Esophagus squamous epithelium (tissue), 5 donors: ENCODE results near the gene ZNF407. TPM values are rescaled to one million over a fixed set of nuclear protein-coding genes. Genes with fewer than 3 reads are reported as not detected.

Experiments
- DNase-seq: peaks from one replicate; lab custom pipeline; 2025; lab: John Stamatoyannopoulos, UW
- H3K27ac ChIP-seq, 4 donors: fragments of 200-600 bp; sonication (generic); one replicate each; pipeline ENCODE4 v1.5.1; 2016 to 2019; ENCODE audit warnings: mild to moderate bottlenecking in 1 of 4
- H3K27me3 ChIP-seq, 4 donors: fragments of 200-600 bp; sonication (generic); 1 replicate in 3 of 4; 2 replicates in 1 of 4; pipeline versions ENCODE4 v1.5.1 to v1.6.0; 2017 to 2021; ENCODE audit warnings: antibody characterized with exemption in 1 of 4
- H3K36me3 ChIP-seq, 3 donors: fragments of 200-600 bp; sonication (generic); one replicate each; pipeline ENCODE4 v1.5.1; 2016 to 2019
- H3K4me1 ChIP-seq, 3 donors: fragments of 200-600 bp; sonication (generic); one replicate each; pipeline ENCODE4 v1.5.1; 2017 to 2019
- H3K4me3 ChIP-seq, 4 donors: fragments of 200-600 bp; sonication (generic); 1 replicate in 3 of 4; 2 replicates in 1 of 4; pipeline ENCODE4 v1.5.1; 2016 to 2019; ENCODE audit warnings: mild to moderate bottlenecking in 2 of 4, moderate library complexity in 1 of 4
- H3K9me3 ChIP-seq, 3 donors: fragments of 200-600 bp; sonication (generic); one replicate each; pipeline ENCODE4 v1.5.1; 2016 to 2019
- POLR2A ChIP-seq, 4 donors: fragments of 450-650 bp; IDR thresholded peaks; one replicate each; pipeline ENCODE4 v1.6.1; 2017; ENCODE audit warnings: antibody characterized with exemption in 4 of 4, mild to moderate bottlenecking in 4 of 4, moderate library complexity in 3 of 4
- WGBS, 2 donors: methylation state at CpG; one replicate each; pipeline ENCODE4 v1.1.5; 2018; 5-methylcytosine and 5-hydroxymethylcytosine counted together
- intact Hi-C: fragments of 100-400 bp; cut with DNase I; formaldehyde crosslinking; loops from one replicate; pipeline ENCODE4 v1.15.0; 2022
- total RNA-seq, 4 donors: library from RNA; depleted of rRNA; stranded (reverse); fragments of >200 nt; gene quantifications; one replicate each; pipeline ENCODE4 v1.1.0, GENCODE V29; 2016
- TF ChIP-seq, protein P1 (sequence below), 6 experiments: fragments of 450-650 bp in 4 of 6; fragments of 200-600 bp in 2 of 6; sonication (generic) in 2 of 6; IDR thresholded peaks; one replicate each; pipeline ENCODE4 v1.5.1; 2016 to 2019; ENCODE audit warnings: antibody characterized with exemption in 6 of 6, mild to moderate bottlenecking in 4 of 6, moderate library complexity in 4 of 6
- donor health status: DM: yes; HTN: yes; CAD: no.

The ZNF407 gene
- total RNA-seq, 4 donors from 2014 or later, result 6.4 to 21.2 (median 13.1) TPM

DNA sequence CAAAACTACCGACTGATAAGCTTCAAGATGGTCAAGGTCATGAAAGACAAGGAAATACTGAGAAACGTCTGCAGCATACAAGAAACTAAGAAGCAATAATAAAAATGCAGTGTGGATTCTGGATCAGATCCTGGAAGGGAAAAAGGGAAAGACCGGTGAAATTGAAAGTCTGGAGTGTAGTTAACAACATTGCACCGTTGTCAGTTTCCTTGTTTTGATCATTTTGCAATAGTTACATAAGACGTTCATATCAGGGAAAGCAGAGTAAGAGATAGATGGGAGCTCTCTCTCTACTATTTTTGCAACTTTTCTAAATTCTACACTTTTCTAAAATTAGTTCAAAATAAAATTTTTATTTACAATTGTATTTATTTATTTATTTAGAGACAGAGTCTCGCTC, 15.0 kb upstream of the ZNF407 start:
- Histone ChIP-seq H3K4me1 (no peaks in the 10 kb centered on the region), H3K4me3 (no peak overlapping the region), H3K27ac (no peak overlapping the region), H3K27me3 (peaks cover 0 to 42% (median 0%) of the 10 kb centered on the region in 4 donors), H3K36me3 (no peaks in the 10 kb centered on the region), H3K9me3 (no peaks in the 10 kb centered on the region)
- intact Hi-C loops, result no loop called here
- no peak for DNase-seq
- 67 to 69% methylated on average over 6 of the region's 6 CpGs for WGBS, 2 donors
- TF ChIP-seq POLR2A (IDR thresholded peaks at IDR 0.05), result no peak
- TF ChIP-seq, protein P1, sequence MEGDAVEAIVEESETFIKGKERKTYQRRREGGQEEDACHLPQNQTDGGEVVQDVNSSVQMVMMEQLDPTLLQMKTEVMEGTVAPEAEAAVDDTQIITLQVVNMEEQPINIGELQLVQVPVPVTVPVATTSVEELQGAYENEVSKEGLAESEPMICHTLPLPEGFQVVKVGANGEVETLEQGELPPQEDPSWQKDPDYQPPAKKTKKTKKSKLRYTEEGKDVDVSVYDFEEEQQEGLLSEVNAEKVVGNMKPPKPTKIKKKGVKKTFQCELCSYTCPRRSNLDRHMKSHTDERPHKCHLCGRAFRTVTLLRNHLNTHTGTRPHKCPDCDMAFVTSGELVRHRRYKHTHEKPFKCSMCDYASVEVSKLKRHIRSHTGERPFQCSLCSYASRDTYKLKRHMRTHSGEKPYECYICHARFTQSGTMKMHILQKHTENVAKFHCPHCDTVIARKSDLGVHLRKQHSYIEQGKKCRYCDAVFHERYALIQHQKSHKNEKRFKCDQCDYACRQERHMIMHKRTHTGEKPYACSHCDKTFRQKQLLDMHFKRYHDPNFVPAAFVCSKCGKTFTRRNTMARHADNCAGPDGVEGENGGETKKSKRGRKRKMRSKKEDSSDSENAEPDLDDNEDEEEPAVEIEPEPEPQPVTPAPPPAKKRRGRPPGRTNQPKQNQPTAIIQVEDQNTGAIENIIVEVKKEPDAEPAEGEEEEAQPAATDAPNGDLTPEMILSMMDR (IDR thresholded peaks at IDR 0.05), result no peak

DNA sequence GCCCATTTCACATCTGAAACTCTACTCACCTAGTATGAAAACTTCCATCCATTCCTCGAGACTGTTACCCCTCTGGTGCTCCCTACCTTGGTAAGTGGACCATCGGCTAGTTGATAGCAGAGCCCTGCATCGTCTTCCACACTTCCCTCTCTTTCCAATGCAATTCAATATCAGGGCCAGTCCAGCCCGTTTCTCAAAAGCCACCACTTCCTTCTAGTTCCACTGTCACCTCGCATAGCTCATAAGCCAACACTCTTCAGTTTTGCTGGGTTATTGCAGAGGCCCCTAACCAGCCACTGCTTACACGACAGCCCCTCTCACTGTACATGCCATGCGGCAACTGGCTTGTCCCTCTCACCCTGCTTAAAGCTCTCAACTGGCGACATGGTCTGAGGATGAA, 10.2 kb upstream of the ZNF407 start:
- Histone ChIP-seq H3K27ac (no peak overlapping the region), H3K9me3 (no peaks in the 10 kb centered on the region), H3K36me3 (no peaks in the 10 kb centered on the region), H3K4me3 (no peak overlapping the region), H3K4me1 (no peaks in the 10 kb centered on the region), H3K27me3 (peaks cover 0 to 15% (median 0%) of the 10 kb centered on the region in 4 donors)
- 71 to 83% methylated on average over 8 of the region's 8 CpGs for WGBS, 2 donors
- no peak for DNase-seq
- TF ChIP-seq, protein P1 (IDR thresholded peaks at IDR 0.05), result no peak
- no peak for TF ChIP-seq POLR2A (IDR thresholded peaks at IDR 0.05)
- intact Hi-C loops, result no loop called here

DNA sequence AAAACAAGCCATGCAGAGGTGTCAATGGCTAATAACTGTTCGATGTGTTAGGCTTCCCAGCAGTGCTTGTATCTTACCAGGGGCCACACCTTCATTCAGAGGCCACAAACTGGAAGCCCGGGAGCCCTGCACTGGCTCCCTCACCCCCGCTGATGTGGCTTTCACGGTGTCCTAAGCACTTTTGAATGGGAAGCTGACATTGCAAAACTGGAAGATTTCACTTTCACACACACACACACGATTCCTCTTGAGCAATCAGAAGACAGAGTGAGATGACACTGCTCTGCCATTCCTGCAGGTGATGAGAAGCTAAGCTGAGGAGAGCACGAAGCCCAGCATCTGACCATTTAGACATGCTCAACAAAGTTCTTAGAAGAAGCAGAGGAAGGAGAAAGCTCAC, 8.6 kb upstream of the ZNF407 start:
- WGBS, 2 donors, result 50 to 71% methylated on average over 4 to 6 of the region's 6 CpGs
- H3K9me3 ChIP-seq, result no peaks in the 10 kb centered on the region
- H3K27me3 ChIP-seq, result peaks cover 0 to 5% (median 0%) of the 10 kb centered on the region in 4 donors
- no peak overlapping the region for H3K27ac ChIP-seq
- no peak overlapping the region for H3K4me3 ChIP-seq
- H3K4me1 ChIP-seq, result no peaks in the 10 kb centered on the region
- intact Hi-C loops, result no loop called here
- no peak for DNase-seq
- peaks cover 0 to 16% (median 0%) of the 10 kb centered on the region in 3 donors for H3K36me3 ChIP-seq
- TF ChIP-seq, protein P1 (IDR thresholded peaks at IDR 0.05), result no peak
- TF ChIP-seq POLR2A (IDR thresholded peaks at IDR 0.05), result no peak

DNA sequence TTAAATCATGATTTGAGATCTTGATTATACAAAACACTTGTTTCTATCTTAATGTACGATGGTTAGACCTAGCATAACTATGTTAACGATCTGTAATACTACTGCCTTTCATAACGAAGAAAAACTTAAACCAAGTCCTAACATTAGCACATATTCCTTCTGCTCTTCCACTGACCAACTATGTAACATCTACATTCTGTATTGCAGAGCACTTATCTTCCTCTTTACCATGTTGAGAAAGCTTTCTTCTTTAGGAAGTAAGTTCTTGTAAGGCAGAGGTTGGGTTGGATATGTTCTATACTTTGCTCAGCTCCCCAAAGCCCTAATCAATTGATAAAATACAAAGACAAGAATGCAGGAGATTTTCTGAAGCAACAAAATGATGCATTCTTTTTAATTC, 7.9 kb upstream of the ZNF407 start:
- intact Hi-C loops, result no loop called here
- H3K27ac ChIP-seq, result no peak overlapping the region
- 68 to 84% methylated on average over 3 of the region's 3 CpGs for WGBS, 2 donors

DNA sequence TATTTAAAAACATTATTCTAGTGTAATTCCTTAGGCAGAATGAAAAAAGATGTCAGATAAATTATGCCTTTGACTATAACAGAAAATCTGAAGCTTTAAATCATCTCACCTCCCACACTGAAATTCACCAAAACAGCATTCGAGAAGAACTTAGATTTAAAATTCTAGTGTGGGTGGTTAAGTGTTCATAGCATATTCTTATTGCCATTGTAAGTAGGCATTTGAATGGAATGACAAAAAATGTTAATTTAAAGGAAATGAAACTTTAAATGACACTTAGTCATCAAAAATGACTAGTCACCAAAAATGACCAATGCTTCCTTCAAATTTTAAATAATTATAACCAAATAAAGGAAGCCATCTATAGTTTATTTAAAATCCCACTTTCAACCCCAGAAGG, 7.0 kb upstream of the ZNF407 start:
- WGBS, 2 donors, result 48 to 72% methylated on average over 1 of the region's 1 CpG
- intact Hi-C loops, result no loop called here
- Histone ChIP-seq H3K9me3 (no peaks in the 10 kb centered on the region), H3K27ac (no peak overlapping the region), H3K27me3 (peaks cover 0 to 5% (median 0%) of the 10 kb centered on the region in 4 donors), H3K36me3 (peaks cover 0 to 25% (median 0%) of the 10 kb centered on the region in 3 donors), H3K4me3 (no peak overlapping the region), H3K4me1 (peaks cover 0 to 10% (median 4%) of the 10 kb centered on the region in 3 donors)
- no peak for DNase-seq
- TF ChIP-seq POLR2A (IDR thresholded peaks at IDR 0.05), result no peak
- TF ChIP-seq, protein P1 (IDR thresholded peaks at IDR 0.05), result no peak

More for the DNA sequence above, 7.9 kb upstream of the ZNF407 start:
- Histone ChIP-seq H3K4me3 (no peak overlapping the region), H3K36me3 (peaks cover 0 to 22% (median 0%) of the 10 kb centered on the region in 3 donors), H3K27me3 (peaks cover 0 to 5% (median 0%) of the 10 kb centered on the region in 4 donors), H3K9me3 (no peaks in the 10 kb centered on the region), H3K4me1 (peaks cover 0 to 3% (median 2%) of the 10 kb centered on the region in 3 donors)
- DNase-seq, result no peak
- TF ChIP-seq POLR2A (IDR thresholded peaks at IDR 0.05), result no peak
- TF ChIP-seq, protein P1 (IDR thresholded peaks at IDR 0.05), result no peak
